NCI-H1092 treated with DMSO at 0.1 percent for 48 hours (cell line): Measurements from ENCODE around the gene DLG2.

ENCODE experiments used
- DNase-seq: peaks from one replicate; lab custom pipeline; 2025; lab: John Stamatoyannopoulos, UW

Gene DLG2

GRCh38 chr11:83922318-83922717, 1704.8 kb downstream of the DLG2 start:
- DNase-seq, result no peak

GRCh38 chr11:83921447-83922192, 1705.5 kb downstream of the DLG2 start:
- DNase-seq, result no peak

GRCh38 chr11:83918476-83918875, 1708.7 kb downstream of the DLG2 start:
- DNase-seq, result no peak

- no peak for DNase-seq
Observed at GRCh38 chr11:83914995-83915394, 1712.1 kb downstream of the DLG2 start.

- DNase-seq, result no peak
Observed at GRCh38 chr11:83909579-83910534, 1717.3 kb downstream of the DLG2 start.

GRCh38 chr11:83908298-83908856, 1718.8 kb downstream of the DLG2 start:
- DNase-seq, result no peak

- no peak for DNase-seq
Observed at GRCh38 chr11:83895516-83895915, 1731.6 kb downstream of the DLG2 start.

- no peak for DNase-seq
Observed at GRCh38 chr11:83881428-83881827, 1745.7 kb downstream of the DLG2 start.

GRCh38 chr11:83871054-83871453, 1756.1 kb downstream of the DLG2 start:
- no peak for DNase-seq

- no peak for DNase-seq
Observed at GRCh38 chr11:83866655-83867054, 1760.5 kb downstream of the DLG2 start.

GRCh38 chr11:83865636-83866461, 1761.3 kb downstream of the DLG2 start:
- no peak for DNase-seq

- no peak for DNase-seq
Observed at GRCh38 chr11:83864412-83865057, 1762.6 kb downstream of the DLG2 start.

GRCh38 chr11:83863272-83863671, 1763.9 kb downstream of the DLG2 start:
- DNase-seq, result no peak

- no peak for DNase-seq
Observed at GRCh38 chr11:83862691-83863090, 1764.5 kb downstream of the DLG2 start.

GRCh38 chr11:83862033-83862432, 1765.1 kb downstream of the DLG2 start:
- DNase-seq, result no peak

- no peak for DNase-seq
Observed at GRCh38 chr11:83858694-83859093, 1768.5 kb downstream of the DLG2 start.

GRCh38 chr11:83855237-83855636, 1771.9 kb downstream of the DLG2 start:
- no peak for DNase-seq

- DNase-seq, result no peak
Observed at GRCh38 chr11:83852775-83853442, 1774.2 kb downstream of the DLG2 start.

- DNase-seq, result no peak
Observed at GRCh38 chr11:83852012-83852411, 1775.1 kb downstream of the DLG2 start.

- DNase-seq, result no peak
Observed at GRCh38 chr11:83847467-83848034, 1779.6 kb downstream of the DLG2 start.
